ENCODE results near the gene PAK1. TPM values are rescaled to one million over a fixed set of nuclear protein-coding genes. Genes with fewer than 3 reads are reported as not detected.

Gene PAK1
- total and polyA plus RNA-seq, 2 of the 4 experiments (the other 2 are of a cell fraction) = 34.3 to 60.6 TPM

DNA sequence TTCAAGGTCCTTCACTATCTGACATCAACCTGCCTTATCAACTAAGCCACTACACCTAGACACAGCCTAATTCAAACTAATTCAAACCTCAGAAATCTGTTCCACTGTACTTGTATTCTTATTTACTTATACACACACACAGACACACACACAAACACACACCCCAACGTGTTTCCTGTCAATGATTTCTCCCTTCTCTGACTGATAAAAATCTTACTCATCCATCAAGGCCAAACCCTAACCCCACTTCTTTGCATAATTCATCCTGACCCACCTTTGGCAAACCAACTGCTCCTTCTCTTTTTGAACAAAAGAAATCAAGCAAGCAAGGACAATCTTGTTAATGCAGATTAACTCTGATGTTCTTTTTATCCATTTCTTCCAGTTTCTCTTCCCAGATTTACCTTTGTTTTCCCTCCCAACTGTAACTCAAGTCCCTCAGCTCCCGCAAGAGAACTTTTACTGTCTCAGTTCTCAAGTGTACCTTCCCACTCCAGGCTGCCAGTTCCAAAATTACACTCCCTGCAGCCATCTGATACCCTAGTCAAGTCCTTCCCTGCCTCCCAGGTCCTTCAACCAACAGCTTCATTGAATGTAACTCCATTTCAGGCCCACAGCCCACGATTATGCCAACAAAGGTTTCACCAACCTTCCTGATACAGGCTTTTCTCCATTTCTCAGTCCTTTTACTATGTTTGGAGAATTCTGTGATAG is 78.3 kb downstream of the PAK1 start:
- Histone ChIP-seq H4K91ac (ENCODE audit: insufficient read depth, low read depth, low read length) (no peak overlapping the region), H4K8ac (ENCODE audit: low read depth in 2 of 2, low read length in 2 of 2) (no peak overlapping the region), H4K5ac (ENCODE audit: low read depth, low read length) (no peak overlapping the region), H3K4me2 (ENCODE audit: low read depth, low read length) (no peak overlapping the region), H3K27me3 (ENCODE audit: control insufficient read depth, insufficient read depth, low read length) (no peaks in the 10 kb centered on the region), H2BK120ac (ENCODE audit: low read depth, low read length) (no peak overlapping the region), H2AFZ (replicated peaks; ENCODE audit: low read length, poor library complexity) (no peak overlapping the region), H3K56ac (ENCODE audit: extremely low read depth, insufficient read depth, low read length) (no peak overlapping the region), H3K27ac (ENCODE audit: insufficient read depth, low read length) (no peak overlapping the region), H3K4me1 (ENCODE audit: control insufficient read depth, insufficient read depth, low read length) (no peaks in the 10 kb centered on the region), H3K14ac (replicated peaks; ENCODE audit: low read depth, low read length) (0 out of 2 replicates have a peak overlapping the region, but pooled peaks have one; percentile 20), H3K4ac (ENCODE audit: low read depth, low read length) (no peak overlapping the region), H3K9me3 (ENCODE audit: control insufficient read depth, insufficient read depth, low read length) (no peaks in the 10 kb centered on the region), H2AK9ac (replicated peaks; ENCODE audit: low read depth, low read length, poor library complexity) (no peak overlapping the region), H3K18ac (ENCODE audit: low read depth, low read length) (no peak overlapping the region), H4K20me1 (ENCODE audit: insufficient read depth, low read length) (no peaks in the 10 kb centered on the region; the same call in 1 of the 2 replicates), H2AK5ac (ENCODE audit: low read depth, low read length) (no peak overlapping the region), H3K79me1 (ENCODE audit: low read depth in 1 of 2, low read length in 2 of 2) (peaks cover 28 to 35% of the 10 kb centered on the region in 2 experiments; a peak in 3 of 4 replicates), H2BK20ac (ENCODE audit: low read depth, low read length) (no peak overlapping the region), H3K36me3 (ENCODE audit: control insufficient read depth, insufficient read depth, low read length) (no peaks in the 10 kb centered on the region), H3K9me1 (ENCODE audit: insufficient read depth, low read length) (no peaks in the 10 kb centered on the region), H3K4me3 (ENCODE audit: insufficient read depth, low read depth, low read length) (no peak overlapping the region), H3K9ac (ENCODE audit: low read depth, low read length) (no peak overlapping the region), H2BK15ac (ENCODE audit: low read depth, low read length) (no peak overlapping the region), H3K23ac (ENCODE audit: low read depth, low read length) (no peak overlapping the region), H2BK5ac (ENCODE audit: low read depth, low read length, poor library complexity, severe bottlenecking) (no peak overlapping the region)
- intact Hi-C loops (cut with micrococcal nuclease) (no loop called here), dilution Hi-C loops (cut with HindIII; ENCODE audit: low sequenced_read_pairs, unreplicated experiment) (no loop called here), in situ Hi-C loops (cut with MboI; ENCODE audit: low sequenced_read_pairs) (no loop called here)
- no TSS peak for BruUV-seq (replicated peaks)
- ChIA-PET CTCF (no interaction called here), POLR2A (ENCODE audit: unreplicated experiment) (no interaction called here)
- WGBS, 2 experiments (ENCODE audit: extremely low coverage in 2 of 2, insufficient read length in 1 of 2) = 68% methylated on average over 2 of the region's 3 CpGs; no CpG with 5 or more reads in 1 of the 2 experiments
- no peak for TF ChIP-seq MAFK (IDR thresholded peaks at IDR 0.05; ENCODE audit: low read depth, low read length)
- TF ChIP-seq NFE2L2 (IDR thresholded peaks at IDR 0.05; ENCODE audit: low read depth, low read length) = no peak
- no peak for TF ChIP-seq CEBPB (IDR thresholded peaks at IDR 0.05; ENCODE audit: low read depth, low read length)
- TF ChIP-seq BHLHE40 (IDR thresholded peaks at IDR 0.05; ENCODE audit: low read depth, low read length) = no peak
- no peak for TF ChIP-seq USF2 (IDR thresholded peaks at IDR 0.05; ENCODE audit: low read depth, low read length)
- TF ChIP-seq RCOR1 (IDR thresholded peaks at IDR 0.05; ENCODE audit: insufficient replicate concordance, low read length) = no peak
- TF ChIP-seq MXI1 (IDR thresholded peaks at IDR 0.05; ENCODE audit: borderline replicate concordance, low read depth, low read length) = no peak
- no peak for TF ChIP-seq MAZ (IDR thresholded peaks at IDR 0.05; ENCODE audit: borderline replicate concordance, low read depth, low read length)
- no peak for TF ChIP-seq CTCF (conservative IDR thresholded peaks at IDR 0.05; ENCODE audit: low read depth, low read length)
- TF ChIP-seq SMC3 (IDR thresholded peaks at IDR 0.05; ENCODE audit: low read depth, low read length) = no peak
- DNase-seq = no peak
- ATAC-seq (ENCODE audit: low read depth) = no peak

All from IMR-90 (cell line).